ENCODE measurements around the gene TULP4. TPM values are rescaled to one million over a fixed set of nuclear protein-coding genes. Genes with fewer than 3 reads are reported as not detected.
"Not testable (repeated sequence)": the region's sequence is repeated elsewhere in the genome, so short reads cannot be mapped to it uniquely, and the experiment has no call there.

The TULP4 gene
- total and polyA plus RNA-seq, 7 donors, result 2.4 to 142 (median 98.7) TPM

- WGBS, 2 donors, result 94% methylated on average over 1 of the region's 1 CpG
- intact Hi-C loops (cut with DNase I), result no loop called here
- no peak overlapping the region for H3K4me3 ChIP-seq
- H3K9me3 ChIP-seq, result peaks cover 0 to 8% (median 2%) of the 10 kb centered on the region in 4 donors
- TF ChIP-seq POLR2AphosphoS5 (IDR thresholded peaks at IDR 0.05) (no peak), EP300 (IDR thresholded peaks at IDR 0.05) (no peak), CTCF (IDR thresholded peaks at IDR 0.05) (no peak), POLR2A (IDR thresholded peaks at IDR 0.05) (no peak)
- no peaks in the 10 kb centered on the region for H3K36me3 ChIP-seq
- no peaks in the 10 kb centered on the region for H3K4me1 ChIP-seq
- H3K27ac ChIP-seq, result no peak overlapping the region
- no peak for DNase-seq
- H3K27me3 ChIP-seq, result no peaks in the 10 kb centered on the region
These were observed 19.1 kb upstream of the TULP4 start for GRCh38 chr6:158293122-158293521.

- H3K27ac ChIP-seq; H3K27me3 ChIP-seq; H3K4me1 ChIP-seq; H3K9me3 ChIP-seq; intact Hi-C loops (cut with DNase I); DNase-seq; H3K36me3 ChIP-seq; H3K4me3 ChIP-seq: not testable (repeated sequence)
- WGBS, 2 donors, result 97% methylated on average over 11 of the region's 11 CpGs
These were observed 16.1 kb upstream of the TULP4 start for GRCh38 chr6:158295976-158296853.

- H3K27me3 ChIP-seq; H3K36me3 ChIP-seq; H3K27ac ChIP-seq; H3K4me1 ChIP-seq; DNase-seq; H3K4me3 ChIP-seq; H3K9me3 ChIP-seq; intact Hi-C loops (cut with DNase I): not testable (repeated sequence)
- WGBS, 2 donors, result 98% methylated on average over 7 of the region's 7 CpGs
These were observed 15.4 kb upstream of the TULP4 start for GRCh38 chr6:158296854-158297324.

- H3K4me1 ChIP-seq; DNase-seq; H3K36me3 ChIP-seq; H3K27ac ChIP-seq; H3K27me3 ChIP-seq; intact Hi-C loops (cut with DNase I); H3K9me3 ChIP-seq; H3K4me3 ChIP-seq: not testable (repeated sequence)
- WGBS, 2 donors, result 92 to 98% methylated on average over 10 of the region's 10 CpGs
These were observed 14.6 kb upstream of the TULP4 start for GRCh38 chr6:158297657-158298056.

- H3K9me3 ChIP-seq; H3K4me3 ChIP-seq; H3K27me3 ChIP-seq; intact Hi-C loops (cut with DNase I); DNase-seq; H3K4me1 ChIP-seq; H3K36me3 ChIP-seq: not testable (repeated sequence)
- WGBS, 2 donors, result 78 to 91% methylated on average over 10 of the region's 10 CpGs
- peak overlapping the region in 1 of 4 donors; percentile 3 for H3K27ac ChIP-seq
These were observed 11.7 kb upstream of the TULP4 start for GRCh38 chr6:158300306-158301143.

- H3K9me3 ChIP-seq; intact Hi-C loops (cut with DNase I); DNase-seq; H3K4me1 ChIP-seq; H3K36me3 ChIP-seq; H3K27ac ChIP-seq; H3K27me3 ChIP-seq; H3K4me3 ChIP-seq: not testable (repeated sequence)
- WGBS, 2 donors, result 90 to 99% methylated on average over 4 of the region's 4 CpGs
These were observed 10.7 kb upstream of the TULP4 start for GRCh38 chr6:158301561-158301960.

GRCh38 chr6:158302195-158302796 is 10.0 kb upstream of the TULP4 start:
- 87 to 89% methylated on average over 7 of the region's 7 CpGs for WGBS, 2 donors
- H3K4me3 ChIP-seq; H3K27ac ChIP-seq; H3K36me3 ChIP-seq; DNase-seq; H3K4me1 ChIP-seq; H3K27me3 ChIP-seq; H3K9me3 ChIP-seq; intact Hi-C loops (cut with DNase I): not testable (repeated sequence)

All from sigmoid colon (tissue), 7 donors.